Measurements from ENCODE around the gene CLCNKB. TPM values are rescaled to one million over a fixed set of nuclear protein-coding genes. Genes with fewer than 3 reads are reported as not detected.

Gene CLCNKB
- total RNA-seq, 1 experiment from 2014 or later: 0.81 TPM

- TF ChIP-seq TCF7L2 (IDR thresholded peaks at IDR 0.05; ENCODE audit: borderline replicate concordance, extremely low read depth, insufficient read depth, insufficient read length): no peak
- TF ChIP-seq JUND (IDR thresholded peaks at IDR 0.05): no peak
- no peak for TF ChIP-seq ELF1 (IDR thresholded peaks at IDR 0.05; ENCODE audit: borderline replicate concordance, low read depth)
- no peak for TF ChIP-seq RAD21 (IDR thresholded peaks at IDR 0.05; ENCODE audit: low read depth)
- no peak for TF ChIP-seq YY1 (IDR thresholded peaks at IDR 0.05; ENCODE audit: extremely low read depth, insufficient replicate concordance, low read depth, low read length)
- TF ChIP-seq EZH2 (IDR thresholded peaks at IDR 0.05): no peak
- TF ChIP-seq POLR2A (IDR thresholded peaks at IDR 0.05; ENCODE audit: borderline replicate concordance, extremely low read depth, insufficient read depth, insufficient read length): no peak
- TF ChIP-seq CBX3 (IDR thresholded peaks at IDR 0.05; ENCODE audit: low read depth): no peak
- no peak for TF ChIP-seq ZNF274 (IDR thresholded peaks at IDR 0.05; ENCODE audit: low read depth, low read length)
- TF ChIP-seq EZH2phosphoT487 (IDR thresholded peaks at IDR 0.05; ENCODE audit: borderline replicate concordance): no peak
- TF ChIP-seq POLR2AphosphoS5 (IDR thresholded peaks at IDR 0.05; ENCODE audit: low read depth, low read length): no peak
- TF ChIP-seq FOSL1 (IDR thresholded peaks at IDR 0.05; ENCODE audit: low read depth): no peak
- TF ChIP-seq REST (IDR thresholded peaks at IDR 0.05; ENCODE audit: low read depth): no peak
- no peak for TF ChIP-seq CEBPB (IDR thresholded peaks at IDR 0.05; ENCODE audit: low read depth)
- TF ChIP-seq EGR1 (IDR thresholded peaks at IDR 0.05; ENCODE audit: low read depth): no peak
- no peak for TF ChIP-seq ATF3 (IDR thresholded peaks at IDR 0.05)
- no peak for TF ChIP-seq SIN3A (IDR thresholded peaks at IDR 0.05; ENCODE audit: low read depth)
- no peak for TF ChIP-seq CTCF (IDR thresholded peaks at IDR 0.05 in 2 of 3, conservative IDR thresholded peaks at IDR 0.05 in 1 of 3; ENCODE audit: borderline replicate concordance in 1 of 3, insufficient read depth in 1 of 3, low read depth in 2 of 3, low read length in 2 of 3)
- no peak for TF ChIP-seq ZFX (IDR thresholded peaks at IDR 0.05)
These were observed 58.0 kb downstream of the CLCNKB start for GRCh38 chr1:16101623-16102022.

More at GRCh38 chr1:16101623-16102022, 58.0 kb downstream of the CLCNKB start:
- Histone ChIP-seq H3K79me2 (ENCODE audit: insufficient read depth, low read length) (no peaks in the 10 kb centered on the region), H3K4me1 (ENCODE audit: control insufficient read depth in 1 of 2, insufficient read depth in 2 of 2, low read length in 2 of 2) (peaks cover 9 to 15% of the 10 kb centered on the region in 2 experiments; a peak in 3 of 4 replicates), H3K36me3 (ENCODE audit: control insufficient read depth in 1 of 2, insufficient read depth in 2 of 2, low read length in 2 of 2) (no peaks in the 10 kb centered on the region), H3K4me2 (ENCODE audit: low read length) (no peak overlapping the region), H3K9ac (ENCODE audit: low read length) (no peak overlapping the region), H4K20me1 (ENCODE audit: insufficient read depth) (no peaks in the 10 kb centered on the region), H3K4me3 (replicated peaks in 1 of 2; ENCODE audit: low read depth in 1 of 2, low read length in 2 of 2) (no peak overlapping the region), H3K27me3 (ENCODE audit: insufficient read depth, low read length) (no peaks in the 10 kb centered on the region), H3K9me2 (ENCODE audit: insufficient read depth) (no peaks in the 10 kb centered on the region), H2AFZ (ENCODE audit: low read depth, low read length, poor library complexity, severe bottlenecking) (no peak overlapping the region), H3K9me3 (ENCODE audit: control insufficient read depth in 1 of 2, insufficient read depth in 1 of 2, low read depth in 1 of 2, low read length in 2 of 2) (peaks cover 3 to 8% of the 10 kb centered on the region in 2 experiments; a peak in 2 of 4 replicates), H3K27ac (ENCODE audit: low read depth, low read length) (no peak overlapping the region)
- CTCF ChIA-PET: no interaction called here
- POLR2A ChIA-PET: no interaction called here
- RAD21 ChIA-PET (ENCODE audit: low non-redundant PET in 1 of 2, low total read pairs in 2 of 2, uncharacterized antibody in 2 of 2, unreplicated experiment in 2 of 2): no interaction called here
- ATAC-seq (no peak), DNase-seq (ENCODE audit: low read depth, low spot score) (no peak)
- intact Hi-C loops (cut with micrococcal nuclease): no loop called here
- no TSS peak for BruUV-seq (replicated peaks)

Measured in HCT116 (cell line).